GM12878 (cell line): ENCODE measurements around the gene KCNMB2. TPM values are rescaled to one million over a fixed set of nuclear protein-coding genes. Genes with fewer than 3 reads are reported as not detected.

Source experiments
- ATAC-seq: fragments of 200-7000 bp; cut with Tn5 transposase; 3 replicates; pipeline ENCODE4 v1.9.1; 2020; ENCODE audit warnings: mild to moderate bottlenecking, moderate library complexity
- BruUV-seq: library from RNA; stranded (reverse); fragments of 400-500 nt; replicated peaks from 2 replicates; lab custom pipeline; 2021; lab: Mats Ljungman, UMichigan
- CTCF ChIA-PET: fragments of 300-600 bp; sonication (Branson Sonifier 250); formaldehyde crosslinking; extraction: SDS; loops from one replicate; lab custom pipeline; 2021; ENCODE audit warnings: inconsistent platforms; lab: Yijun Ruan, JAX
- POLR2A ChIA-PET: fragments of 350-600 bp; formaldehyde crosslinking; extraction: SDS; loops from one replicate; lab custom pipeline; 2021; ENCODE audit warnings: inconsistent platforms; lab: Charles Lee
- RAD21 ChIA-PET: fragments of 300-600 bp; sonication (Branson Sonifier 250); formaldehyde crosslinking; loops from one replicate; lab custom pipeline; 2023; ENCODE audit warnings: antibody characterized with exemption; ENCODE audit not compliant: unreplicated experiment; lab: Charles Lee
- SMC1A ChIA-PET: fragments of 300-600 bp; sonication (Branson Sonifier 250); formaldehyde crosslinking; loops from one replicate; lab custom pipeline; 2023; ENCODE audit not compliant: unreplicated experiment, uncharacterized antibody; lab: Charles Lee
- DNase-seq: peaks from one replicate; pipeline ENCODE4 v3.0.0-alpha.2; 2011; ENCODE audit warnings: low read depth, low spot score
- FAIRE-seq: peaks from 3 replicates; lab custom pipeline; 2011; peaks lifted over from hg19 to GRCh38; lab: Jason Lieb, UNC
- H2AFZ ChIP-seq: 2 replicates; pipeline ENCODE4 v1.6.0; 2011; ENCODE audit warnings: low read depth, low read length, control low read depth; ENCODE audit not compliant: control insufficient read depth
- H3K27ac ChIP-seq: 2 replicates; pipeline ENCODE4 v1.5.1; 2011; ENCODE audit warnings: control low read depth; ENCODE audit not compliant: control insufficient read depth, insufficient read depth
- H3K27me3 ChIP-seq, 2 experiments: replicated peaks in 1 of 2; 2 replicates each; pipeline versions ENCODE4 v1.6.0 to v1.6.1; 2011; ENCODE audit warnings: low read length in 1 of 2; ENCODE audit not compliant: control insufficient read depth in 2 of 2, insufficient read depth in 2 of 2
- H3K36me3 ChIP-seq, 2 experiments: 2 replicates each; pipeline ENCODE4 v1.5.1; 2011; ENCODE audit warnings: low read length in 1 of 2; ENCODE audit not compliant: control insufficient read depth in 2 of 2, insufficient read depth in 2 of 2
- H3K4me1 ChIP-seq: 2 replicates; pipeline ENCODE4 v1.6.1; 2011; ENCODE audit warnings: mild to moderate bottlenecking, low read length, moderate library complexity, mixed read lengths; ENCODE audit not compliant: control insufficient read depth, insufficient read depth
- H3K4me2 ChIP-seq: 2 replicates; pipeline ENCODE4 v1.6.0; 2011; ENCODE audit warnings: control low read depth; ENCODE audit not compliant: control insufficient read depth, insufficient read depth
- H3K4me3 ChIP-seq: fragments of 200-600 bp; sonication (generic); 2 replicates; pipeline ENCODE4 v1.5.1; 2016
- H3K79me2 ChIP-seq: 2 replicates; pipeline ENCODE4 v1.6.0; 2011; ENCODE audit warnings: low read length; ENCODE audit not compliant: control insufficient read depth, insufficient read depth
- H3K9ac ChIP-seq: 2 replicates; pipeline ENCODE4 v1.8.0; 2011; ENCODE audit warnings: low read length, control low read depth, mixed read lengths; ENCODE audit not compliant: control insufficient read depth, insufficient read depth
- H3K9me3 ChIP-seq: replicated peaks from 3 replicates; pipeline ENCODE4 v1.5.1; 2011; ENCODE audit warnings: mild to moderate bottlenecking, low read length; ENCODE audit not compliant: control insufficient read depth, insufficient read depth
- H4K20me1 ChIP-seq: 2 replicates; pipeline ENCODE4 v1.6.0; 2011; ENCODE audit not compliant: control insufficient read depth, insufficient read depth
- CBX5 ChIP-seq: sonication (generic); IDR thresholded peaks from 2 replicates; pipeline ENCODE4 v1.6.1; 2016; ENCODE audit warnings: low read depth, moderate library complexity, mild to moderate bottlenecking, inconsistent platforms
- CHD1 ChIP-seq: IDR thresholded peaks from 2 replicates; pipeline ENCODE4 v1.6.1; 2012; ENCODE audit warnings: low read depth, low read length, improper control_type of control experiment
- CTCF ChIP-seq, 3 experiments: IDR thresholded peaks in 2 of 3; conservative IDR thresholded peaks in 1 of 3; 2 replicates each; pipeline ENCODE4 v1.5.1; 2011; ENCODE audit warnings: low read depth in 3 of 3, low read length in 3 of 3, mild to moderate bottlenecking in 3 of 3, control low read depth in 2 of 3, moderate library complexity in 2 of 3, inconsistent platforms in 1 of 3, mixed read lengths in 1 of 3; ENCODE audit not compliant: control insufficient read depth in 2 of 3, insufficient read depth in 1 of 3; ENCODE audit errors: extremely low read depth in 1 of 3
- FOS ChIP-seq: IDR thresholded peaks from 3 replicates; pipeline ENCODE4 v1.6.1; 2011; ENCODE audit warnings: borderline replicate concordance; ENCODE audit not compliant: insufficient read length; ENCODE audit errors: extremely low read depth
- HDAC6 ChIP-seq: fragments of 200-600 bp; sonication (generic); IDR thresholded peaks from one replicate; pipeline ENCODE4 v1.8.0; 2017; ENCODE audit warnings: antibody characterized with exemption; ENCODE audit not compliant: unreplicated experiment
- KLF5 ChIP-seq: fragments of 450-650 bp; IDR thresholded peaks from 2 replicates; pipeline ENCODE4 v1.6.1; 2014; ENCODE audit warnings: mild to moderate bottlenecking; ENCODE audit not compliant: partially characterized antibody
- NFYA ChIP-seq: IDR thresholded peaks from 2 replicates; pipeline ENCODE4 v1.6.1; 2011; ENCODE audit warnings: low read depth, mild to moderate bottlenecking, low read length, improper control_type of control experiment, borderline replicate concordance
- RELB ChIP-seq: fragments of 450-650 bp; IDR thresholded peaks from 2 replicates; pipeline ENCODE4 v1.6.1; 2017; ENCODE audit warnings: low read depth, mild to moderate bottlenecking, moderate library complexity
- RUNX3 ChIP-seq: IDR thresholded peaks from 2 replicates; pipeline ENCODE4 v1.6.1; 2012; ENCODE audit warnings: low read length, inconsistent platforms
- WGBS: methylation state at CpG from one replicate; pipeline ENCODE4 v1.1.6; 2016; ENCODE audit warnings: low lambda C conversion rate; ENCODE audit not compliant: insufficient replicate concordance, insufficient coverage; ENCODE audit errors: missing lambda C conversion rate; 5-methylcytosine and 5-hydroxymethylcytosine counted together
- in situ Hi-C: fragments of 300-500 bp; cut with MboI; formaldehyde crosslinking; loops from 9 replicates; pipeline ENCODE4 v1.14.3; 2018; ENCODE audit warnings: mixed read lengths
- intact Hi-C: fragments of 100-400 bp; cut with micrococcal nuclease; formaldehyde crosslinking; loops from one replicate; pipeline ENCODE4 v1.14.2; 2022; ENCODE audit not compliant: unreplicated experiment
- polyA plus RNA-seq, 11 experiments: library from polyadenylated mRNA; depleted of rRNA in 4 of 11; unstranded in 6 of 11; stranded (reverse) in 5 of 11; fragments of >200 nt; fragmentation: Nextera tagmentation in 4 of 11; fragmentation: Illumina TruSeq in 1 of 11; extraction: Ambion mirVana in 4 of 11; extraction: Trizol in 1 of 11; gene quantifications; 1 replicate in 1 of 11; 2 replicates in 10 of 11; pipeline versions ENCODE4 v1.2.1 to v1.2.3, GENCODE V29; 2011 to 2016; ENCODE audit warnings: inconsistent platforms in 2 of 11, missing spikeins in 2 of 11, low read depth in 1 of 11
- total RNA-seq, 4 experiments: library from RNA; depleted of rRNA in 3 of 4; stranded (reverse); fragments of >200 nt in 3 of 4; fragmentation: Illumina TruSeq in 1 of 4; extraction: Trizol in 1 of 4; gene quantifications; 2 replicates each; pipeline versions ENCODE4 v1.2.1 to v1.2.3, GENCODE V29; 2013 to 2021

The KCNMB2 gene
- total and polyA plus RNA-seq, 10 of the 15 experiments (the other 5 are each of a cell fraction or from before 2014, with no cell fraction given): 0.22 to 18.8 (median 11.0) TPM

GRCh38 chr3:178568155-178568731 is 32.0 kb downstream of the KCNMB2 start (continued):
- no peak for TF ChIP-seq CTCF (IDR thresholded peaks at IDR 0.05 in 2 of 3, conservative IDR thresholded peaks at IDR 0.05 in 1 of 3; ENCODE audit: control insufficient read depth in 2 of 3, extremely low read depth in 1 of 3, insufficient read depth in 1 of 3, low read depth in 3 of 3, low read length in 3 of 3)

GRCh38 chr3:178568911-178569310 is 32.7 kb downstream of the KCNMB2 start:
- Histone ChIP-seq H3K36me3 (no peaks in the 10 kb centered on the region), H3K4me1 (no peaks in the 10 kb centered on the region), H3K9ac (no peak overlapping the region), H3K9me3 (peaks cover 2% of the 10 kb centered on the region; the same call in 1 of the 3 replicates), H4K20me1 (no peaks in the 10 kb centered on the region), H3K27ac (no peak overlapping the region), H3K27me3 (no peaks in the 10 kb centered on the region), H3K4me3 (no peak overlapping the region), H3K79me2 (peaks cover 2% of the 10 kb centered on the region; the same call in 1 of the 2 replicates), H3K4me2 (no peak overlapping the region), H2AFZ (no peak overlapping the region)
- intact Hi-C loops: no loop called here
- SMC1A ChIA-PET: interaction anchor here (1.1 to 1.2 kb wide), 2 partner anchors 50 to 346 kb away, joined by 3 to 4 read pairs; no protein-coding TSS in a partner anchor
- POLR2A ChIA-PET: no interaction called here
- CTCF ChIA-PET: no interaction called here
- in situ Hi-C loops: no loop called here
- FAIRE-seq (no peak), DNase-seq (no peak), ATAC-seq (no peak)
- RAD21 ChIA-PET: no interaction called here
- TF ChIP-seq KLF5 (no peak), RELB (no peak), CBX5 (no peak), CHD1 (no peak), RUNX3 (no peak), FOS (no peak), HDAC6 (no peak), NFYA (no peak)
- BruUV-seq: no TSS peak
- WGBS: 84% methylated on average over 1 of the region's 1 CpG
